ENCODE data around the gene CD47. TPM values are rescaled to one million over a fixed set of nuclear protein-coding genes. Genes with fewer than 3 reads are reported as not detected.

Gene CD47
- total RNA-seq, 1 experiment from 2014 or later = 16.3 TPM

DNA sequence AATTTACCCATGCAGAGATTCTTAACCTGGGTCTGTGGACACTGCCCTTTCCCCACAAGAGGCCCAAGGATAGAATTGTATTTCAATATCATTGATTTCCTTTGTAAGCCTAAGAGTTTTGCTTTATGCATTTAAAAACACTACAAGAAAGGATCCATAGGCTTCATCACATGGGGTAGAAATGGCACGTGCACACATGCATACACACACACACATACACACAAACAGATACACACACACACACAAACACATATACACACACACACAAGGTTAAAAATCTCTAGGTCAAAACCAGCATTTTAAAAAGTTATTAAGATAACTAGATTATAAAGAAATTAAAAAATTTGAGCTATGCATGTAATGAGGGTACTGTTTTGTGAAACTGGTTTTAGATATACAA, 35.5 kb upstream of the CD47 start:
- CTCF ChIA-PET = no interaction called here
- Mint-ChIP-seq H3K9me3 (no peaks in the 10 kb centered on the region), H3K27me3 (ENCODE audit: low read depth) (no peaks in the 10 kb centered on the region), H3K4me1 (peaks cover 17% of the 10 kb centered on the region), H3K36me3 (no peaks in the 10 kb centered on the region), H3K4me3 (no peak overlapping the region), H3K27ac (no peak overlapping the region)
- POLR2A ChIA-PET = no interaction called here
- DNase-seq (ENCODE audit: low spot score) (no peak), ATAC-seq (no peak)
- TF ChIP-seq, protein P1, sequence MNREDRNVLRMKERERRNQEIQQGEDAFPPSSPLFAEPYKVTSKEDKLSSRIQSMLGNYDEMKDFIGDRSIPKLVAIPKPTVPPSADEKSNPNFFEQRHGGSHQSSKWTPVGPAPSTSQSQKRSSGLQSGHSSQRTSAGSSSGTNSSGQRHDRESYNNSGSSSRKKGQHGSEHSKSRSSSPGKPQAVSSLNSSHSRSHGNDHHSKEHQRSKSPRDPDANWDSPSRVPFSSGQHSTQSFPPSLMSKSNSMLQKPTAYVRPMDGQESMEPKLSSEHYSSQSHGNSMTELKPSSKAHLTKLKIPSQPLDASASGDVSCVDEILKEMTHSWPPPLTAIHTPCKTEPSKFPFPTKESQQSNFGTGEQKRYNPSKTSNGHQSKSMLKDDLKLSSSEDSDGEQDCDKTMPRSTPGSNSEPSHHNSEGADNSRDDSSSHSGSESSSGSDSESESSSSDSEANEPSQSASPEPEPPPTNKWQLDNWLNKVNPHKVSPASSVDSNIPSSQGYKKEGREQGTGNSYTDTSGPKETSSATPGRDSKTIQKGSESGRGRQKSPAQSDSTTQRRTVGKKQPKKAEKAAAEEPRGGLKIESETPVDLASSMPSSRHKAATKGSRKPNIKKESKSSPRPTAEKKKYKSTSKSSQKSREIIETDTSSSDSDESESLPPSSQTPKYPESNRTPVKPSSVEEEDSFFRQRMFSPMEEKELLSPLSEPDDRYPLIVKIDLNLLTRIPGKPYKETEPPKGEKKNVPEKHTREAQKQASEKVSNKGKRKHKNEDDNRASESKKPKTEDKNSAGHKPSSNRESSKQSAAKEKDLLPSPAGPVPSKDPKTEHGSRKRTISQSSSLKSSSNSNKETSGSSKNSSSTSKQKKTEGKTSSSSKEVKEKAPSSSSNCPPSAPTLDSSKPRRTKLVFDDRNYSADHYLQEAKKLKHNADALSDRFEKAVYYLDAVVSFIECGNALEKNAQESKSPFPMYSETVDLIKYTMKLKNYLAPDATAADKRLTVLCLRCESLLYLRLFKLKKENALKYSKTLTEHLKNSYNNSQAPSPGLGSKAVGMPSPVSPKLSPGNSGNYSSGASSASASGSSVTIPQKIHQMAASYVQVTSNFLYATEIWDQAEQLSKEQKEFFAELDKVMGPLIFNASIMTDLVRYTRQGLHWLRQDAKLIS (CRISPR knock-in tag; IDR thresholded peaks at IDR 0.05; ENCODE audit: borderline replicate concordance) = no peak
- TF ChIP-seq, protein P2, sequence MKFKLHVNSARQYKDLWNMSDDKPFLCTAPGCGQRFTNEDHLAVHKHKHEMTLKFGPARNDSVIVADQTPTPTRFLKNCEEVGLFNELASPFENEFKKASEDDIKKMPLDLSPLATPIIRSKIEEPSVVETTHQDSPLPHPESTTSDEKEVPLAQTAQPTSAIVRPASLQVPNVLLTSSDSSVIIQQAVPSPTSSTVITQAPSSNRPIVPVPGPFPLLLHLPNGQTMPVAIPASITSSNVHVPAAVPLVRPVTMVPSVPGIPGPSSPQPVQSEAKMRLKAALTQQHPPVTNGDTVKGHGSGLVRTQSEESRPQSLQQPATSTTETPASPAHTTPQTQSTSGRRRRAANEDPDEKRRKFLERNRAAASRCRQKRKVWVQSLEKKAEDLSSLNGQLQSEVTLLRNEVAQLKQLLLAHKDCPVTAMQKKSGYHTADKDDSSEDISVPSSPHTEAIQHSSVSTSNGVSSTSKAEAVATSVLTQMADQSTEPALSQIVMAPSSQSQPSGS (CRISPR knock-in tag; IDR thresholded peaks at IDR 0.05; ENCODE audit: borderline replicate concordance, low read depth) = no peak
- TF ChIP-seq ZNF396 (CRISPR knock-in tag; IDR thresholded peaks at IDR 0.05; ENCODE audit: borderline replicate concordance) (no peak), ZNF121 (CRISPR knock-in tag; IDR thresholded peaks at IDR 0.05) (no peak), ZNF317 (CRISPR knock-in tag; IDR thresholded peaks at IDR 0.05; ENCODE audit: borderline replicate concordance, low read depth) (no peak), ESRRA (CRISPR knock-in tag; IDR thresholded peaks at IDR 0.05; ENCODE audit: borderline replicate concordance) (no peak), ELF4 (CRISPR knock-in tag; IDR thresholded peaks at IDR 0.05; ENCODE audit: low read depth) (no peak)
- TF ChIP-seq, protein P3, sequence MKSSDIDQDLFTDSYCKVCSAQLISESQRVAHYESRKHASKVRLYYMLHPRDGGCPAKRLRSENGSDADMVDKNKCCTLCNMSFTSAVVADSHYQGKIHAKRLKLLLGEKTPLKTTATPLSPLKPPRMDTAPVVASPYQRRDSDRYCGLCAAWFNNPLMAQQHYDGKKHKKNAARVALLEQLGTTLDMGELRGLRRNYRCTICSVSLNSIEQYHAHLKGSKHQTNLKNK (CRISPR knock-in tag; IDR thresholded peaks at IDR 0.05) = no peak
- TF ChIP-seq, protein P4, sequence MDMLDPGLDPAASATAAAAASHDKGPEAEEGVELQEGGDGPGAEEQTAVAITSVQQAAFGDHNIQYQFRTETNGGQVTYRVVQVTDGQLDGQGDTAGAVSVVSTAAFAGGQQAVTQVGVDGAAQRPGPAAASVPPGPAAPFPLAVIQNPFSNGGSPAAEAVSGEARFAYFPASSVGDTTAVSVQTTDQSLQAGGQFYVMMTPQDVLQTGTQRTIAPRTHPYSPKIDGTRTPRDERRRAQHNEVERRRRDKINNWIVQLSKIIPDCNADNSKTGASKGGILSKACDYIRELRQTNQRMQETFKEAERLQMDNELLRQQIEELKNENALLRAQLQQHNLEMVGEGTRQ (CRISPR knock-in tag; IDR thresholded peaks at IDR 0.05) = no peak

DNA sequence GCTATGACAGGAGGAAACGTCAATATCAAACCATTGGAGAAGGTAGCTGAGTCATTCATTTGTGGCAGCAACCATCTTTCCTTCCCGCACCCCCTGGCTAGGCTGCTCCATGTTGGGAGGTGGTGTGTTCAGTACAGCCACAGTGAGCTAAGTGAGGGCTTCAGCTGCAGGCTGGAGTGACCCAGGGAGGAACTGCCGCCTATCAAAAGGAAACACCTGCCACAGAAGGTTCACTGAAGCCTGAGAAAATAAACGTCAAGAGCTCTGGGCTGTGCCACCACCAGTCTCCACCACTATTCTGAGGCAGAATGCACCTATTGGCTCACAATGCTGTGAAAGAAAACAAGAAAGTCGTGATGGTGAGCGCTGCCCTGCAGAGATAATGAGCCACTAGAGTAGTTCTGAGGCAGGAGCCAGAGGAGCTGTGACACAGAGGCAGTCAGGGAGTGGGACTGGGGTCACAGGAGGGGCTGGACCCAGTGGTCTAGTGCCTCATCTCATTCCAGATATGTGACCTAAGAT, 34.8 kb upstream of the CD47 start:
- H3K27me3 Mint-ChIP-seq (ENCODE audit: low read depth) = no peaks in the 10 kb centered on the region
- H3K4me3 Mint-ChIP-seq = no peak overlapping the region
- POLR2A ChIA-PET = no interaction called here
- H3K9me3 Mint-ChIP-seq = no peaks in the 10 kb centered on the region
- peaks cover 17% of the 10 kb centered on the region for H3K4me1 Mint-ChIP-seq
- no peak overlapping the region for H3K27ac Mint-ChIP-seq
- CTCF ChIA-PET = no interaction called here
- no peaks in the 10 kb centered on the region for H3K36me3 Mint-ChIP-seq
- ATAC-seq (no peak; the same call in 1 of the 2 replicates), DNase-seq (ENCODE audit: low spot score) (no peak)
- TF ChIP-seq, protein P5, sequence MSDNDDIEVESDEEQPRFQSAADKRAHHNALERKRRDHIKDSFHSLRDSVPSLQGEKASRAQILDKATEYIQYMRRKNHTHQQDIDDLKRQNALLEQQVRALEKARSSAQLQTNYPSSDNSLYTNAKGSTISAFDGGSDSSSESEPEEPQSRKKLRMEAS (CRISPR knock-in tag; IDR thresholded peaks at IDR 0.05) = no peak
- TF ChIP-seq ZBTB21 (CRISPR knock-in tag; IDR thresholded peaks at IDR 0.05; ENCODE audit: borderline replicate concordance) (no peak), RORB (CRISPR knock-in tag; IDR thresholded peaks at IDR 0.05) (no peak), ZNF263 (CRISPR knock-in tag; IDR thresholded peaks at IDR 0.05; ENCODE audit: low read depth) (no peak), MXD4 (CRISPR knock-in tag; IDR thresholded peaks at IDR 0.05; ENCODE audit: borderline replicate concordance) (no peak)
- TF ChIP-seq, protein P6, sequence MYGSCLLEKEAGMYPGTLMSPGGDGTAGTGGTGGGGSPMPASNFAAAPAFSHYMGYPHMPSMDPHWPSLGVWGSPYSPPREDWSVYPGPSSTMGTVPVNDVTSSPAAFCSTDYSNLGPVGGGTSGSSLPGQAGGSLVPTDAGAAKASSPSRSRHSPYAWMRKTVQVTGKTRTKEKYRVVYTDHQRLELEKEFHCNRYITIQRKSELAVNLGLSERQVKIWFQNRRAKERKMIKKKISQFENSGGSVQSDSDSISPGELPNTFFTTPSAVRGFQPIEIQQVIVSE (CRISPR knock-in tag; IDR thresholded peaks at IDR 0.05; ENCODE audit: borderline replicate concordance) = no peak
- TF ChIP-seq, protein P7, sequence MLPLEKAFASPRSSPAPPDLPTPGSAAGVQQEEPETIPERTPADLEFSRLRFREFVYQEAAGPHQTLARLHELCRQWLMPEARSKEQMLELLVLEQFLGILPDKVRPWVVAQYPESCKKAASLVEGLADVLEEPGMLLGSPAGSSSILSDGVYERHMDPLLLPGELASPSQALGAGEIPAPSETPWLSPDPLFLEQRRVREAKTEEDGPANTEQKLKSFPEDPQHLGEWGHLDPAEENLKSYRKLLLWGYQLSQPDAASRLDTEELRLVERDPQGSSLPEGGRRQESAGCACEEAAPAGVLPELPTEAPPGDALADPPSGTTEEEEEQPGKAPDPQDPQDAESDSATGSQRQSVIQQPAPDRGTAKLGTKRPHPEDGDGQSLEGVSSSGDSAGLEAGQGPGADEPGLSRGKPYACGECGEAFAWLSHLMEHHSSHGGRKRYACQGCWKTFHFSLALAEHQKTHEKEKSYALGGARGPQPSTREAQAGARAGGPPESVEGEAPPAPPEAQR (CRISPR knock-in tag; IDR thresholded peaks at IDR 0.05) = no peak
- TF ChIP-seq, protein P8, sequence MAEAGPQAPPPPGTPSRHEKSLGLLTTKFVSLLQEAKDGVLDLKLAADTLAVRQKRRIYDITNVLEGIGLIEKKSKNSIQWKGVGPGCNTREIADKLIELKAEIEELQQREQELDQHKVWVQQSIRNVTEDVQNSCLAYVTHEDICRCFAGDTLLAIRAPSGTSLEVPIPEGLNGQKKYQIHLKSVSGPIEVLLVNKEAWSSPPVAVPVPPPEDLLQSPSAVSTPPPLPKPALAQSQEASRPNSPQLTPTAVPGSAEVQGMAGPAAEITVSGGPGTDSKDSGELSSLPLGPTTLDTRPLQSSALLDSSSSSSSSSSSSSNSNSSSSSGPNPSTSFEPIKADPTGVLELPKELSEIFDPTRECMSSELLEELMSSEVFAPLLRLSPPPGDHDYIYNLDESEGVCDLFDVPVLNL (CRISPR knock-in tag; IDR thresholded peaks at IDR 0.05; ENCODE audit: borderline replicate concordance, low read depth) = no peak
- TF ChIP-seq, protein P9, sequence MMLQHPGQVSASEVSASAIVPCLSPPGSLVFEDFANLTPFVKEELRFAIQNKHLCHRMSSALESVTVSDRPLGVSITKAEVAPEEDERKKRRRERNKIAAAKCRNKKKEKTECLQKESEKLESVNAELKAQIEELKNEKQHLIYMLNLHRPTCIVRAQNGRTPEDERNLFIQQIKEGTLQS (CRISPR knock-in tag; conservative IDR thresholded peaks at IDR 0.05) = no peak
- TF ChIP-seq, protein P10, sequence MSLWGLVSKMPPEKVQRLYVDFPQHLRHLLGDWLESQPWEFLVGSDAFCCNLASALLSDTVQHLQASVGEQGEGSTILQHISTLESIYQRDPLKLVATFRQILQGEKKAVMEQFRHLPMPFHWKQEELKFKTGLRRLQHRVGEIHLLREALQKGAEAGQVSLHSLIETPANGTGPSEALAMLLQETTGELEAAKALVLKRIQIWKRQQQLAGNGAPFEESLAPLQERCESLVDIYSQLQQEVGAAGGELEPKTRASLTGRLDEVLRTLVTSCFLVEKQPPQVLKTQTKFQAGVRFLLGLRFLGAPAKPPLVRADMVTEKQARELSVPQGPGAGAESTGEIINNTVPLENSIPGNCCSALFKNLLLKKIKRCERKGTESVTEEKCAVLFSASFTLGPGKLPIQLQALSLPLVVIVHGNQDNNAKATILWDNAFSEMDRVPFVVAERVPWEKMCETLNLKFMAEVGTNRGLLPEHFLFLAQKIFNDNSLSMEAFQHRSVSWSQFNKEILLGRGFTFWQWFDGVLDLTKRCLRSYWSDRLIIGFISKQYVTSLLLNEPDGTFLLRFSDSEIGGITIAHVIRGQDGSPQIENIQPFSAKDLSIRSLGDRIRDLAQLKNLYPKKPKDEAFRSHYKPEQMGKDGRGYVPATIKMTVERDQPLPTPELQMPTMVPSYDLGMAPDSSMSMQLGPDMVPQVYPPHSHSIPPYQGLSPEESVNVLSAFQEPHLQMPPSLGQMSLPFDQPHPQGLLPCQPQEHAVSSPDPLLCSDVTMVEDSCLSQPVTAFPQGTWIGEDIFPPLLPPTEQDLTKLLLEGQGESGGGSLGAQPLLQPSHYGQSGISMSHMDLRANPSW (CRISPR knock-in tag; conservative IDR thresholded peaks at IDR 0.05; ENCODE audit: low read depth) = no peak
